Measurements from ENCODE around the gene ZBTB45. TPM values are rescaled to one million over a fixed set of nuclear protein-coding genes. Genes with fewer than 3 reads are reported as not detected.
A peak's percentile ranks its signal among the peaks of the same experiment; 100 is the strongest.

The ZBTB45 gene
- total RNA-seq, 1 donor: 9.9 TPM

DNA sequence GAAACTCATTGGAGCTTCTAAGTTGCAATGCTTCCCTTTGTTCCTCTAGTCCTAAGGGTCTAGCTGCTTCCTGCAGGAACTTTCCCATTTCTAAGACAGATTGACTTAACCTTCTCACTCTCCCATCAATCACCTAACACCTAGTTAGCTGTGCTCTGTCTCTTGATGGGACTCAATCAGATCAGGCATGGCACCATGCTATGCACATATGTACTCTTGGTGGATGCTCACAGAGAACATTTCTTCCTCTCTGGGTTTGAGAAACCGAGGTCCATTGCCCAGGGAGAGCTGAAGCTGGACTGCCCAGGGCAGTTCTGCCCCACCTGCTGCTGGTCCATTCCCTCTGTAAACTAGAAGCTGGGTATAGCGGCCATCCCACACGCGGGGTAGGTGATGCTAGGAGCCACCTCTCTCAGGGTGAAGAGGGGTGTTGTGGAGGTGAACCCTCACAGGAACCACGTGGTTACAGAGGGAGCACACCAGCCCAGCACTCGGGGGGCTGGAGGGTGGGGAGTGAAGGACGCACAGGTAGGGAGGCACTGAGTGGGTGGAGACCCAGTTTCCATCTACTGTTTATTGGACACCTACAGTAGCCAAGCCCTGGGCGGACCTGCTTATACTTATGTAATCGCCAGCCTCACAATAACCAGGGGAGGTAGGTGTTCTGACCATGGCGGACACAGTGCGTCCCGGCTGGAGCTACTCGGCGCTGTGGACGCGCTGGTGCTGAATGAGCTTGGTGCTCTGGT, 41.9 kb upstream of the ZBTB45 start:
- TF ChIP-seq, protein P1, sequence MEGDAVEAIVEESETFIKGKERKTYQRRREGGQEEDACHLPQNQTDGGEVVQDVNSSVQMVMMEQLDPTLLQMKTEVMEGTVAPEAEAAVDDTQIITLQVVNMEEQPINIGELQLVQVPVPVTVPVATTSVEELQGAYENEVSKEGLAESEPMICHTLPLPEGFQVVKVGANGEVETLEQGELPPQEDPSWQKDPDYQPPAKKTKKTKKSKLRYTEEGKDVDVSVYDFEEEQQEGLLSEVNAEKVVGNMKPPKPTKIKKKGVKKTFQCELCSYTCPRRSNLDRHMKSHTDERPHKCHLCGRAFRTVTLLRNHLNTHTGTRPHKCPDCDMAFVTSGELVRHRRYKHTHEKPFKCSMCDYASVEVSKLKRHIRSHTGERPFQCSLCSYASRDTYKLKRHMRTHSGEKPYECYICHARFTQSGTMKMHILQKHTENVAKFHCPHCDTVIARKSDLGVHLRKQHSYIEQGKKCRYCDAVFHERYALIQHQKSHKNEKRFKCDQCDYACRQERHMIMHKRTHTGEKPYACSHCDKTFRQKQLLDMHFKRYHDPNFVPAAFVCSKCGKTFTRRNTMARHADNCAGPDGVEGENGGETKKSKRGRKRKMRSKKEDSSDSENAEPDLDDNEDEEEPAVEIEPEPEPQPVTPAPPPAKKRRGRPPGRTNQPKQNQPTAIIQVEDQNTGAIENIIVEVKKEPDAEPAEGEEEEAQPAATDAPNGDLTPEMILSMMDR (IDR thresholded peaks at IDR 0.05; ENCODE audit: insufficient read depth, low read length): no peak
- H3K4me3 ChIP-seq (ENCODE audit: low read depth, low read length): peak overlapping the region; percentile 50
- DNase-seq (ENCODE audit: low read depth): no peak

DNA sequence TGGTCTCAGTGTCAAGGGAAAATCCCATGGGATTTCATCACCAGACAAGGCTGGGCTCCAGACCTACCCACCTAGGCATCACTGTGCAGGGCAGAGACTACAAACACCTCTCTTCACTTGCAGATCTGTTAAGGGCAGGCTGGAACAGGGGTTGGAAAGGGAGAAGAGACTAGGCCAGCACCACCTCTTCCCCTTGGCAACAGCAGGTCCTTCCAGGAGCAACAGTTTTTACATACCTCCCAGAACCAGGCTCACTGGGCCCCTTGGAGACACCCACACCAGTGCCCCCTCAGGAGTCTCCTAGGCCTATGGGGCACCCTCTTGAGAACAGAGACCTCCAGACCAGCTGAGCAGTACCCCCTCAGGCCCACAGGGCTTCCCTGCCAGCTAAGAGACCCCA, 41.3 kb upstream of the ZBTB45 start:
- H3K4me3 ChIP-seq (ENCODE audit: low read depth, low read length): no peak overlapping the region
- TF ChIP-seq, protein P1 (IDR thresholded peaks at IDR 0.05; ENCODE audit: insufficient read depth, low read length): no peak
- DNase-seq (ENCODE audit: low read depth): no peak

DNA sequence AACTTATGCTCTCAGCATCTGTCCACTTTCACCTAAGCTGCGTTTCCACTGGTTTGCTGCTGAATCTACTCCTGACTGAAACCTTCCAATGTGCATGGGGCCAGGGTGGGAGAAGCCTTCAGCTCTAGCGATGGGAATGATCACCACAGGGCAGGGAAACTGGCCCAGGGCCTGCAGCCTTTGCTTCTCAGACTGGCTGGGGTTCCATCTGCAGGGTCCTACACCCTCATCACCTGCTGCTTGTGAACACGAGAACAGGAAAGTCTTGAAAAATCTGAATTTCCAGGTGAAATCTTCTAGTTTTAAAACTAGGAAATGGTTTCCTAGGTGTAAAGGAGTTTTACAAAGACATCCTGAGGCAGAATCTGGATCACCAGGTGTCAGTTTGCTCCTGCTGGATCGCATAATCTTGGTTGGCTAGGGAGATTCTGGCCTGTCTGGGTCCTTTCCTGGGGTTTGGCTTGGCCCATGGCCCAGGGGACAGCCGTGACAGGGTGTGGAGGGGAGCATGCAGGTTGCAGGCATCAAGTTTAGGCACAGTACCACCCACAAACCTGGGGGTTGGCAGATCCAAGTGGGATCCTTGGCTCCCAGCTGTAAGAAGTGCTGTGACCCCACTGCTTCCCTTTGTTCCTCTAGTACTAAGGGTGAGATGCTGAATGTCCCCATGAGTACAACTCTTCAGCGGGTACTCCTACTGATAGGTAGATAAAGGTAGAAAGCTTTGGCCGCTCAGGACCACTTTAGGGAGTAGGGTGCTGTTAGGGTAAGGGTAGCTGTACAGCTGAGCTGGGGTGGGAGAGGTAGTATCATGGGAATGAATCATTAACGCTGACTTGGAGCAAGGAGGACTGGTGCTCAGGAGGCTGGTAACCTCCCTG, 40.6 kb upstream of the ZBTB45 start:
- TF ChIP-seq, protein P1 (IDR thresholded peaks at IDR 0.05; ENCODE audit: insufficient read depth, low read length): no peak
- no peak for DNase-seq (ENCODE audit: low read depth)
- H3K4me3 ChIP-seq (ENCODE audit: low read depth, low read length): peak overlapping the region; percentile 75

DNA sequence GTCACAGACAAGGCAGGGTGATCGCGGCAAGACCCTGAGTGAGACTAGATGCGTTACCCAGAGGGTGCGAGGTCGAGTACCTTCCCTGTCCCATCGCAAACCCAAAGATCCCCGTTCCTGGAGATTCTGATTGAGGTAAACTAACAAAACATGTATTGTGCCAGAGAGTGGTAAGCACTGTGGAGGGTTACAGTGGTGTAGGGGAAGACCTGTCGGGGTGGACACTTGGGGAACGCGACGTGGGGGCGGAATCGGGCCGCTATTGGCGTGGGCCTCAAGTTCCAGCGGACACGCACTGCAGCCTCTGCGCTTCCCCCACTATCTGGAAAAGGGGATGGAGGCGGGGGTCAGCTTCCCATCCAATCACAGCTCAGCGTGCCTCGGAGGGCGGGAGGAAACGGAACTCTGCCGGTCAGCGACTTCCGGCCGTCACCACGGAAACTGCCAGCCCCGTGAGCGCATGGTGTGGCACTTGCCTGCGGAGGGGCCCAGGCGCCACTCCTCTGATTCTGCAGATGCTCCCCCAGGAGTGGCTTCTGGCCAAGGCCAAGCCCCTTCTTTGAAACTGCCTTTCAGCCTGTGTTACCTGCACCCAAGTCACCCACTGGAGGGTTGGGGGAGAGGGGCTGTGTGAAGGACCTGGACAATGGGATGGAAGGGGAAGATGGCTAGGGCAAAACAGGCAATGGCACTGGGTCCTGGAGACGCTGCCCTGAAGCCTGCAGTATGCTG, 39.8 kb upstream of the ZBTB45 start:
- TF ChIP-seq, protein P1 (IDR thresholded peaks at IDR 0.05; ENCODE audit: insufficient read depth, low read length): no peak

DNA sequence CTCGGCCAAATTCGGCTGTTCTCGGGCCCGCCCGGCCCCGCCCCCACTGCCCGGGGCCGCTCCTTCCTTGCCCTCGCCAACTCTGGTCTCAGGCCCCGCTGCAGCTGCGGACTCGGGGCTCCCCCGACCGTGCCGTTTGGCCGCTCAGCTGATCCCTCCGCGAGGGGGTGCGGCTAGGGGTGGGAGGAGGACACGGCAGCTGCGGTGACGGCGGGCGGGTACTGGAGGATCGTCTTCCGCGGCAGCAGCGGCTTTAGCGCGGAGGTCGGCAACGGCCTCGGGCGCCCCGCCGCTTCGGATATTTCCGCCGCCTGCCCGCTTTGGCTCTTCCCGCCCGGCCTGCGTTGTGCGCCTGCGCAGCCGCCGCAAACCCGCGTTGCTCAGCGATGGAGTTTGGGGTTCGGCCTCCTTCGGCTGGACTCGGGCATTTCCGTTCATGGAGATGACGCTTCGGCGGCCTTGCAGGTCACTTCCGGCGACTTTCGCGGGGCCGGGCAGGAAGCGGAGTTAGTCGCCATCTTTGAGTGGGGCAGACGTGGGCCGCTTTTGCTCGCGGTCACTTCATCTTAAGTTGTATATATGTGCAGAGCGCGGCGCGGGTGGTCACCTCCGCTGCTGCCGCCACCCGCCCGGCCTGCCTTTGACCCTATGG, 39.1 kb upstream of the ZBTB45 start:
- peak; percentile 99 for DNase-seq (ENCODE audit: low read depth)
- peak overlapping the region; percentile 92 for H3K4me3 ChIP-seq (ENCODE audit: low read depth, low read length)
- TF ChIP-seq, protein P1 (IDR thresholded peaks at IDR 0.05; ENCODE audit: insufficient read depth, low read length): no peak

More for the DNA sequence above, 39.8 kb upstream of the ZBTB45 start:
- H3K4me3 ChIP-seq (ENCODE audit: low read depth, low read length): peak overlapping the region; percentile 75
- peak; percentile 90 for DNase-seq (ENCODE audit: low read depth)

DNA sequence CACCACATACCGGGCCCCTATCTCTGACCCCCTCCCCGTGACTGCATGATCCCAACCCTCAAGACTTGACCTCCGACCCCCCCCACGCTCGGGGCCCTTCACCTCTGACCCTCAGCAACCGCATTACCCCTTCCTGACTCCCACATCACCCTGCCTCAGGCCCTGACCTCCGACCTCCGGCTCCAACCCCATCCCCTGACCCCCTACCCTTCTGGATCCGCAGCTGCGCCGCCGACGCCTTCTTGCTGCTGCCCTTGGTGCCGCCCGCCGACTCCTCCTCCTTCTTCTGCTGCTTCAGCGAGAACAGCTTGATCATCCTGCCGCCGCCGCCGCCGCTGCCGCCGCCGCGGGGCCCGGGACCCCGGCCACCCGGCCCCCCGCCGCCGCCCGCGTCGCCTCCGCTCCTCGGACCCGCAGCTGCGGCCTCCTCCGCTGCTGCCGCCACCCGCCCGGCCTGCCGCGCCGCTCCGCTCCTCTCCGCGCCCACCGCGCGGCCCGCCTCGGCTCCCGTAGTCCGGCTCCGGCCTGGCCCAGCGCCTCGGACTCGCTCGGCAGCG, 38.5 kb upstream of the ZBTB45 start, which contains the start of gene UBE2M:
UBE2M (minus strand) TSS at position 546 of the 557 bp plus-strand sequence; CDS start at position 316, 230 bp downstream.
- H3K4me3 ChIP-seq (ENCODE audit: low read depth, low read length): peak within 1 kb of the TSS; percentile 92
- TF ChIP-seq, protein P1 (IDR thresholded peaks at IDR 0.05; ENCODE audit: insufficient read depth, low read length): no peak
- peak; percentile 33 for DNase-seq (ENCODE audit: low read depth)

Data from fibroblast of the aortic adventitia (primary cell).